BJ (cell line): ENCODE data around the gene FLYWCH2. TPM values are rescaled to one million over a fixed set of nuclear protein-coding genes. Genes with fewer than 3 reads are reported as not detected.

Source experiments
- CTCF ChIA-PET: fragments of 350-600 bp; formaldehyde crosslinking; extraction: SDS; loops from one replicate; lab custom pipeline; 2021; ENCODE audit warnings: antibody characterized with exemption, inconsistent platforms; lab: Yijun Ruan, JAX
- POLR2A ChIA-PET: fragments of 300-600 bp; sonication (Branson Sonifier 250); formaldehyde crosslinking; extraction: SDS; loops from one replicate; lab custom pipeline; 2021; ENCODE audit warnings: antibody characterized with exemption; lab: Charles Lee
- DNase-seq: peaks from one replicate; pipeline ENCODE4 v3.0.0-alpha.2; 2011; ENCODE audit warnings: low read depth
- H3K27me3 ChIP-seq: 2 replicates; pipeline ENCODE4 v1.6.0; 2011; ENCODE audit warnings: low read length; ENCODE audit not compliant: control insufficient read depth, insufficient read depth
- H3K36me3 ChIP-seq: 2 replicates; pipeline ENCODE4 v1.5.1; 2011; ENCODE audit warnings: low read length; ENCODE audit not compliant: control insufficient read depth, insufficient read depth
- H3K4me3 ChIP-seq: 2 replicates; pipeline ENCODE4 v1.5.1; 2011; ENCODE audit warnings: low read depth, mild to moderate bottlenecking, control low read depth, low read length
- polyA plus RNA-seq: library from polyadenylated mRNA; depleted of rRNA; stranded (reverse); fragments of >200 nt; gene quantifications from 2 replicates; pipeline ENCODE4 v1.2.3, GENCODE V29; 2011
- TF ChIP-seq, protein P1 (sequence below): IDR thresholded peaks from 2 replicates; pipeline ENCODE4 v1.5.1; 2011; ENCODE audit warnings: low read depth, mild to moderate bottlenecking, control low read depth, inconsistent platforms, low read length, moderate library complexity; ENCODE audit not compliant: insufficient read depth

The FLYWCH2 gene
- polyA plus RNA-seq, 1 experiment: 39.9 TPM

DNA sequence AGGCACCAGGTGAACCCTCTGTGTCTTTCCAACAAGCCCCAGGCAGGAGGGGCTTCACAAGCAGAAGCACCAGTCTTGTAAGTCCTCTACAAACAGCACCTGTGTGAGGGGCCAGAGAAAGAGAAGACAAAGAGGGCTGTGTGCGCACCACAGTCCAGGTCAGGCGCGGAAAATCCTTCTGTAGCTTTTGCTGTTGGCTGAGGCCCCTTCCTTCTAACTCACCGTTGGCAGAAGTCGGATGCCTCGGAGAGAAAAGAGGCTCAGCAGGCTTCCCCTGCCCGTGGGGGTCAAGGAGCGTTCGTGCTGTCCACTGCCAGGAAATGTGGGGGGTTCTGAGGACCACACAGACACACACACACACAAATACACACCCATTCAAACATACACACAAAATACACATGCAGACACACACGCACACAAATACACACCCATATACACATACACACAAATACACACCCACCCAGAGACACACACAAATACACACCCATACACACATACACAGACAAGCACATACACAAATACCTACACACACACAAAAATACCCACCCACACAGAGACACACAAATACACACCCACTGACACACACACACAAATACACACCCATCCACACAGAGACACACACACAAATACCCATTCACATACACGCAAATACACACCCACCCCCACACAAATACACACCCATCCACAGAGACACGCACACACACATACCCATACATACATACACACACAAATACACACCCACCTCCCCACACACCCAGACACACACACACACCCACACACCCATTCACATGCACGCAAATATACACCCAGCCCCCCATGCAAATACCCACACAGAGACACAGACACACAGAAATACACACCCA lies 46.1 kb upstream of the FLYWCH2 start:
- Histone ChIP-seq H3K36me3 (no peaks in the 10 kb centered on the region), H3K27me3 (peaks cover 10% of the 10 kb centered on the region), H3K4me3 (no peak overlapping the region)
- ChIA-PET CTCF (interaction anchor here (1.1 to 1.6 kb wide), 3 partner anchors 9 to 91 kb away, joined by 3 to 4 read pairs (median 4); no protein-coding TSS in a partner anchor), POLR2A (no interaction called here)
- TF ChIP-seq, protein P1, sequence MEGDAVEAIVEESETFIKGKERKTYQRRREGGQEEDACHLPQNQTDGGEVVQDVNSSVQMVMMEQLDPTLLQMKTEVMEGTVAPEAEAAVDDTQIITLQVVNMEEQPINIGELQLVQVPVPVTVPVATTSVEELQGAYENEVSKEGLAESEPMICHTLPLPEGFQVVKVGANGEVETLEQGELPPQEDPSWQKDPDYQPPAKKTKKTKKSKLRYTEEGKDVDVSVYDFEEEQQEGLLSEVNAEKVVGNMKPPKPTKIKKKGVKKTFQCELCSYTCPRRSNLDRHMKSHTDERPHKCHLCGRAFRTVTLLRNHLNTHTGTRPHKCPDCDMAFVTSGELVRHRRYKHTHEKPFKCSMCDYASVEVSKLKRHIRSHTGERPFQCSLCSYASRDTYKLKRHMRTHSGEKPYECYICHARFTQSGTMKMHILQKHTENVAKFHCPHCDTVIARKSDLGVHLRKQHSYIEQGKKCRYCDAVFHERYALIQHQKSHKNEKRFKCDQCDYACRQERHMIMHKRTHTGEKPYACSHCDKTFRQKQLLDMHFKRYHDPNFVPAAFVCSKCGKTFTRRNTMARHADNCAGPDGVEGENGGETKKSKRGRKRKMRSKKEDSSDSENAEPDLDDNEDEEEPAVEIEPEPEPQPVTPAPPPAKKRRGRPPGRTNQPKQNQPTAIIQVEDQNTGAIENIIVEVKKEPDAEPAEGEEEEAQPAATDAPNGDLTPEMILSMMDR: no peak
- no peak for DNase-seq

DNA sequence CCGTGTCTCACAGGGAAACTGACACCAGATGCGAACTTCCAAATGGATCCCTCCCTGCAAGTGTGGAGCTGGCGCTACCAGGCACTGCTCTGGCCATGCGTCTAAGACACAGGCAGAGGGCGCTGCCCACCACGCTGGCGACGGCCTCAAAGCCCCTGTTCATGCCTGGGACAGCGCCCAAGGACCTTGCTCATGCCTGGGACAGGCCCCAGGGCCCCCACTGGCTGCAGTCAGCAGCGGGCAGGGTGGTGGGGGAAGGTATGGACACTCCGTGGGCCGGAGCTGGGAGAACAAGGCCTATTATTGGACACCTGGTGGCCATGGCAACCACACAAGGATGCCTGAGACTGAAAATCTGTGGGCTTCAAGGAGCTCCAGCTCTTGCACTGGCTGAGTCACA lies 44.1 kb upstream of the FLYWCH2 start:
- TF ChIP-seq, protein P1: peak; percentile 97
- DNase-seq: no peak
- Histone ChIP-seq H3K36me3 (no peaks in the 10 kb centered on the region), H3K4me3 (no peak overlapping the region), H3K27me3 (peaks cover 4% of the 10 kb centered on the region)
- CTCF ChIA-PET: interaction anchor here (0.6 to 3.5 kb wide), 35 partner anchors 10 to 1100 kb away, joined by 3 to 201 read pairs (median 4); partner anchors contain the start of gene FLYWCH2
- POLR2A ChIA-PET: no interaction called here

DNA sequence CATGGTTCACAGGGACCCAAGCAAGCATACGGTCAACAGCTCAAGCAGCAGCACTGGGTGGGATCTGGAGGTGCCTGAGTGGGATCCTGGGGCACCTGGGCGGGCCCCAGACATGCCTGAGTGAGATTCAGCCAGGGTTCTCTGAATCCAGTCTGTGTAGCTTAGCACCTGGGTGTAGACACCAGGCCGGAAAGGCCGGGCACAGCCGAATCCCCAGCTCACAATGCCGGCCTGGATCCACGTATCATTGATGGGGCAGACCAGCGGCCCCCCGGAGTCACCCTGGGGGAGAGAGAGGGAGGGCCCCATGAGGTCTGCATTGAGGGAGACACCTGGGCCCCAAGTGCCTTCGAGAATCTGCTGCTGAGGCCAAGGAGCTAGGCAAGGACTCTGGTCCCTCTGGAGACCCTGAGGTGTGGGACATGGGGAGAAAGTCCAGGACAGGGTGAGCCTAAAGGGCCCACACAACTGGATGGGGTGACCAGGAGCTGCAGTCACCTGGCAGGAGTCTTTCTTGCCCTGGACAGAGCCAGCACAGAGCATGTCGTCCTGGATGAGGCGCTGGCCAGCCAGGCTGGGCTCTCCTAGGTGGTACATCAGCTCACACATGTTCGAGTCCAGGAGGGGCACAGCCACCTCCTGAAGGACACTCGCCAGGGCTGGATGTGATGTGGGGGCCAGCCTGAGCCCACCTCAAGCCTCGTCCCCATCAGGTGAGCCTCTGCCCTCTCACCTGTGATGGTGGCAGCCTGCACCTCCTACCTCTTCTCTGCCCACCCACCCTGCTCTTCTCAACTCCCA lies 43.2 kb upstream of the FLYWCH2 start:
- Histone ChIP-seq H3K4me3 (no peak overlapping the region), H3K36me3 (no peaks in the 10 kb centered on the region), H3K27me3 (peaks cover 5% of the 10 kb centered on the region)
- TF ChIP-seq, protein P1: no peak
- POLR2A ChIA-PET: no interaction called here
- no peak for DNase-seq
- CTCF ChIA-PET: interaction anchor here (0.6 to 3.5 kb wide), 25 partner anchors 9 to 1101 kb away, joined by 3 to 201 read pairs (median 5); partner anchors contain the start of gene FLYWCH2

DNA sequence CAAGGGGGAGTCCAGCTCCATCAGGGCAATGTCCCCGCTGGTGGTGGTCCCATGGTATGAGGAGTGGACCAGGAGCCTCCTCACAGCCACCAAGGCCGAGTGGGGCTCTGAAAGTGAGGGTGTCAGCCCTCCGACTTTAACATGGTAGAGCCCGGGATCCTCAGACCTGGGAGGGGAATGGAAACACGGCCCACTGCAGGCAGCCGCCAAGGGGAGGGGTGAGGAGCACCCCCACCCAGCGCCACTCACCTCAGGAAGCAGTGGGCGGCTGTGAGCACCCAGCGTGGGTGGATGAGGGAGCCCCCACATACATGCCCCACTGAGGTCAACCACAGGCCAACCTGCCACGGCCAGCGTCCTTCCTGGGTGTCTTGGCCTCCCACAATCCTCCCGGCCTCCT lies 42.1 kb upstream of the FLYWCH2 start:
- H3K36me3 ChIP-seq: no peaks in the 10 kb centered on the region
- CTCF ChIA-PET: interaction anchor here (3.5 kb wide), 1 partner anchor 27 kb away, joined by 201 read pairs; no protein-coding TSS in a partner anchor
- TF ChIP-seq, protein P1: no peak
- POLR2A ChIA-PET: no interaction called here
- DNase-seq: no peak
- peaks cover 10% of the 10 kb centered on the region for H3K27me3 ChIP-seq
- H3K4me3 ChIP-seq: no peak overlapping the region
